Measurements from ENCODE around the gene SBF1.

GRCh38 chr22:50447576-50448551 is 27.0 kb downstream of the SBF1 start:
- TF ChIP-seq EZH2 (IDR thresholded peaks at IDR 0.05; ENCODE audit: insufficient read depth, poor library complexity, severe bottlenecking) (no peak), EZH2phosphoT487 (IDR thresholded peaks at IDR 0.05; ENCODE audit: insufficient read depth, low read depth) (no peak)

Measured in GM23248 (cell line).